Measurements from ENCODE around the gene TRABD2A. TPM values are rescaled to one million over a fixed set of nuclear protein-coding genes. Genes with fewer than 3 reads are reported as not detected.

Gene TRABD2A
- total RNA-seq, 6 donors from 2014 or later: 2.0 to 22.0 (median 6.2) TPM

- no peak for TF ChIP-seq CTCF (IDR thresholded peaks at IDR 0.05)
- TF ChIP-seq EP300 (IDR thresholded peaks at IDR 0.05): no peak
- TF ChIP-seq POLR2AphosphoS5 (IDR thresholded peaks at IDR 0.05): no peak
- TF ChIP-seq POLR2A (IDR thresholded peaks at IDR 0.05): no peak
- ATAC-seq (ENCODE audit: low FRiP score in 2 of 2) (no peak), DNase-seq (no peak)
- Histone ChIP-seq H3K9me3 (no peaks in the 10 kb centered on the region), H3K36me3 (no peaks in the 10 kb centered on the region), H3K4me1 (no peaks in the 10 kb centered on the region), H3K4me3 (no peak overlapping the region), H3K27ac (no peak overlapping the region), H3K27me3 (no peaks in the 10 kb centered on the region)
- WGBS, 2 donors: 91 to 93% methylated on average over 6 of the region's 6 CpGs
Measured at GRCh38 chr2:84862006-84862405, 18.9 kb downstream of the TRABD2A start.

GRCh38 chr2:84861539-84861938 lies 19.3 kb downstream of the TRABD2A start:
- no peaks in the 10 kb centered on the region for H3K9me3 ChIP-seq
- no peaks in the 10 kb centered on the region for H3K4me1 ChIP-seq
- DNase-seq (no peak), ATAC-seq (ENCODE audit: low FRiP score in 2 of 2) (no peak)
- no peaks in the 10 kb centered on the region for H3K36me3 ChIP-seq
- H3K4me3 ChIP-seq: no peak overlapping the region
- no peak for TF ChIP-seq EP300 (IDR thresholded peaks at IDR 0.05)
- no peak for TF ChIP-seq POLR2AphosphoS5 (IDR thresholded peaks at IDR 0.05)
- no peak for TF ChIP-seq POLR2A (IDR thresholded peaks at IDR 0.05)
- no peak for TF ChIP-seq CTCF (IDR thresholded peaks at IDR 0.05)
- H3K27me3 ChIP-seq: no peaks in the 10 kb centered on the region
- H3K27ac ChIP-seq: no peak overlapping the region
- WGBS, 2 donors: 81 to 93% methylated on average over 5 to 6 of the region's 6 CpGs

GRCh38 chr2:84858937-84859336 lies 21.9 kb downstream of the TRABD2A start:
- Histone ChIP-seq H3K27ac (no peak overlapping the region), H3K4me1 (no peaks in the 10 kb centered on the region), H3K27me3 (no peaks in the 10 kb centered on the region), H3K36me3 (no peaks in the 10 kb centered on the region), H3K9me3 (no peaks in the 10 kb centered on the region), H3K4me3 (no peak overlapping the region)
- ATAC-seq (ENCODE audit: low FRiP score in 2 of 2): no peak
- DNase-seq: no peak
- 58 to 61% methylated on average over 3 of the region's 3 CpGs for WGBS, 2 donors
- TF ChIP-seq CTCF (IDR thresholded peaks at IDR 0.05) (no peak), POLR2AphosphoS5 (IDR thresholded peaks at IDR 0.05) (no peak), EP300 (IDR thresholded peaks at IDR 0.05) (no peak), POLR2A (IDR thresholded peaks at IDR 0.05) (no peak)

GRCh38 chr2:84858123-84858522 lies 22.8 kb downstream of the TRABD2A start:
- Histone ChIP-seq H3K4me3 (no peak overlapping the region), H3K4me1 (no peaks in the 10 kb centered on the region), H3K27me3 (no peaks in the 10 kb centered on the region), H3K27ac (no peak overlapping the region), H3K36me3 (no peaks in the 10 kb centered on the region), H3K9me3 (no peaks in the 10 kb centered on the region)
- ATAC-seq (ENCODE audit: low FRiP score in 2 of 2): no peak
- 88 to 92% methylated on average over 3 of the region's 3 CpGs for WGBS, 2 donors
- TF ChIP-seq EP300 (IDR thresholded peaks at IDR 0.05) (no peak), CTCF (IDR thresholded peaks at IDR 0.05) (no peak), POLR2AphosphoS5 (IDR thresholded peaks at IDR 0.05) (no peak), POLR2A (IDR thresholded peaks at IDR 0.05) (no peak)
- DNase-seq: no peak

GRCh38 chr2:84857566-84857965 lies 23.3 kb downstream of the TRABD2A start:
- H3K27me3 ChIP-seq: no peaks in the 10 kb centered on the region
- TF ChIP-seq CTCF (IDR thresholded peaks at IDR 0.05): no peak
- TF ChIP-seq POLR2AphosphoS5 (IDR thresholded peaks at IDR 0.05): no peak
- no peak for TF ChIP-seq POLR2A (IDR thresholded peaks at IDR 0.05)
- DNase-seq (no peak), ATAC-seq (ENCODE audit: low FRiP score in 2 of 2) (no peak)
- H3K9me3 ChIP-seq: no peaks in the 10 kb centered on the region
- H3K4me3 ChIP-seq: no peak overlapping the region
- no peak overlapping the region for H3K27ac ChIP-seq
- H3K36me3 ChIP-seq: no peaks in the 10 kb centered on the region
- 96 to 98% methylated on average over 5 of the region's 5 CpGs for WGBS, 2 donors
- no peaks in the 10 kb centered on the region for H3K4me1 ChIP-seq
